Naive thymus-derived CD4-positive, alpha-beta T cell (primary cell): ENCODE measurements around the gene PKLR. TPM values are rescaled to one million over a fixed set of nuclear protein-coding genes. Genes with fewer than 3 reads are reported as not detected.
"Not testable (repeated sequence)": the region's sequence is repeated elsewhere in the genome, so short reads cannot be mapped to it uniquely, and the experiment has no call there.

ENCODE experiments used
- ATAC-seq: fragments of 150-1000 bp; cut with Tn5 transposase; 2 replicates; pipeline ENCODE4 v1.10.0; 2021; ENCODE audit warnings: mild to moderate bottlenecking, moderate library complexity
- CTCF ChIA-PET: fragments of 350-600 bp; sonication (Branson Sonifier 250); formaldehyde crosslinking; loops from one replicate; lab custom pipeline; 2021; ENCODE audit warnings: antibody characterized with exemption; lab: Charles Lee
- POLR2A ChIA-PET: fragments of 350-600 bp; sonication (Branson Sonifier 250); formaldehyde crosslinking; loops from one replicate; lab custom pipeline; 2021; ENCODE audit warnings: antibody characterized with exemption, inconsistent platforms; lab: Charles Lee
- DNase-seq, 9 donors: peaks; one replicate each; pipeline versions ENCODE4 v3.0.0 to v3.0.0-alpha.2; 2020 to 2022; ENCODE audit warnings: mixed read lengths in 1 of 9
- H3K27ac ChIP-seq: one replicate; pipeline ENCODE4 v1.7.0; 2013; ENCODE audit warnings: mild to moderate bottlenecking, low read depth, low read length, moderate library complexity
- H3K27me3 ChIP-seq, 2 donors: one replicate each; pipeline ENCODE4 v1.7.0; 2013; ENCODE audit warnings: low read length in 2 of 2, mild to moderate bottlenecking in 2 of 2, moderate library complexity in 2 of 2; ENCODE audit not compliant: control insufficient read depth in 2 of 2, insufficient read depth in 2 of 2
- H3K36me3 ChIP-seq, 3 experiments: 1 replicate in 2 of 3; 2 replicates in 1 of 3; pipeline ENCODE4 v1.7.0; 2013; ENCODE audit warnings: low read length in 3 of 3, mild to moderate bottlenecking in 3 of 3, moderate library complexity in 1 of 3; ENCODE audit not compliant: insufficient read depth in 3 of 3, control insufficient read depth in 2 of 3
- H3K4me1 ChIP-seq, 2 donors: one replicate each; pipeline ENCODE4 v1.7.0; 2013; ENCODE audit warnings: low read length in 2 of 2, mild to moderate bottlenecking in 2 of 2, moderate library complexity in 1 of 2; ENCODE audit not compliant: control insufficient read depth in 2 of 2, insufficient read depth in 2 of 2
- H3K4me3 ChIP-seq: 2 replicates; pipeline ENCODE4 v1.7.0; 2013; ENCODE audit warnings: mild to moderate bottlenecking, low read length
- H3K9me3 ChIP-seq, 3 experiments: 1 replicate in 2 of 3; 2 replicates in 1 of 3; pipeline ENCODE4 v1.7.0; 2013; ENCODE audit warnings: low read length in 3 of 3; ENCODE audit not compliant: control insufficient read depth in 2 of 3
- H3K27ac Mint-ChIP-seq, 9 donors: one replicate each; pipeline ENCODE4 v1.8.0; 2020 to 2022; ENCODE audit warnings: mixed read lengths in 9 of 9, mild to moderate bottlenecking in 8 of 9, moderate library complexity in 5 of 9, inconsistent platforms in 2 of 9
- H3K27me3 Mint-ChIP-seq, 5 donors: one replicate each; pipeline ENCODE4 v1.8.0; 2021 to 2022; ENCODE audit warnings: mixed read lengths in 5 of 5, mild to moderate bottlenecking in 1 of 5
- H3K36me3 Mint-ChIP-seq, 5 donors: one replicate each; pipeline ENCODE4 v1.8.0; 2020 to 2022; ENCODE audit warnings: mixed read lengths in 5 of 5, mild to moderate bottlenecking in 3 of 5, inconsistent platforms in 1 of 5
- H3K4me1 Mint-ChIP-seq, 7 donors: one replicate each; pipeline ENCODE4 v1.8.0; 2020 to 2022; ENCODE audit warnings: mixed read lengths in 7 of 7, mild to moderate bottlenecking in 3 of 7, inconsistent platforms in 1 of 7
- H3K4me3 Mint-ChIP-seq, 10 donors: one replicate each; pipeline ENCODE4 v1.8.0; 2020 to 2022; ENCODE audit warnings: mild to moderate bottlenecking in 10 of 10, mixed read lengths in 10 of 10, moderate library complexity in 6 of 10, inconsistent platforms in 2 of 10
- H3K9me3 Mint-ChIP-seq, 11 donors: one replicate each; pipeline ENCODE4 v1.8.0; 2020 to 2022; ENCODE audit warnings: mixed read lengths in 11 of 11, mild to moderate bottlenecking in 4 of 11, inconsistent platforms in 1 of 11, moderate library complexity in 1 of 11
- intact Hi-C, 2 donors: fragments of 100-400 bp; cut with micrococcal nuclease; formaldehyde crosslinking; loops; one replicate each; pipeline ENCODE4 v1.15.1; 2023
- polyA plus RNA-seq, 2 donors: library from polyadenylated mRNA; unstranded; fragments of 300-500 nt; fragmentation: Illumina TruSeq; gene quantifications; one replicate each; pipeline ENCODE4 v1.2.3, GENCODE V29; 2021
- total RNA-seq, 6 experiments: library from RNA in 5 of 6; stranded (reverse) in 5 of 6; gene quantifications; 1 replicate in 5 of 6; 2 replicates in 1 of 6; pipeline ENCODE4 v1.2.3 and lab custom pipeline; 2021 to 2026

PKLR gene
- total and polyA plus RNA-seq, 7 experiments from 2014 or later: 0.06 TPM; not detected in 6

- Histone ChIP-seq H3K27me3 (no peaks in the 10 kb centered on the region), H3K9me3 (no peaks in the 10 kb centered on the region), H3K4me3 (no peak overlapping the region), H3K4me1 (no peaks in the 10 kb centered on the region), H3K27ac (no peak overlapping the region), H3K36me3 (no peaks in the 10 kb centered on the region)
- POLR2A ChIA-PET: no interaction called here
- intact Hi-C loops: no loop called here
- Mint-ChIP-seq H3K4me3 (peak overlapping the region in 1 of 10 donors; percentile 65), H3K36me3 (no peaks in the 10 kb centered on the region), H3K9me3 (no peaks in the 10 kb centered on the region), H3K4me1 (peaks cover 3 to 15% (median 4%) of the 10 kb centered on the region in 7 donors), H3K27ac (no peak overlapping the region), H3K27me3 (peaks cover 31 to 56% (median 39%) of the 10 kb centered on the region in 5 donors)
- CTCF ChIA-PET: no interaction called here
- ATAC-seq (no peak), DNase-seq (no peak)
Measured at GRCh38 chr1:155294520-155295182, 6.6 kb downstream of the PKLR start.

DNA sequence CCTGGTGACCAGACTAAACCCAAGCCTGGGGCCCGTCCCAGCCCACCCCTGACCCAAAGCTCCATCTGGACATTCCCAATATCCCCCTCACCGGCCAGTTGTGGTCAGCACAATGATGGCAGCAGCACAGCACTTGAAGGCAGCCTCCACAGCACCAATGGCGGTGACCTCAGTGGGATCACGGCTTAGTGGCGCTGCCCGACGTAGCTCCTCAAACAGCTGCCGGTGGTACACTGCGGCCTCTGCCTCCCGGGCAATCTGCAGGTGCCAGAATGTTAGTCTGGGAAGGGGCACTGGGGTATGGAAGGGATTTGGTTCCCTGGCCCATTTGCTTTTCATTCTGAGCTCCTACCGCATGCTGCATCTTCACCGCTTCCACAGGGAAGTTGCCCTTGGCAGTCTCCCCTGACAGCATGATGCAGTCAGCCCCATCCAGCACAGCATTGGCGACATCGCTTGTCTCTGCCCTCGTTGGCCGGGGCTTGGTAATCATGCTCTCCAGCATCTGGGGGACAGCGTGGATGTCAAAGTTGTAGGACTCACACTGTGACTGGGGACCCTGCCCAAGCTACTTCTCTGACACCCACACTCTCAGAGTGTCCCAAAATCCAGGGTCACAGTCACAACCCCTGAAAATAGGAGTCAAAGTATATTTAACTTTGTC, 8.0 kb downstream of the PKLR start:
- no peak for ATAC-seq
- Histone ChIP-seq H3K9me3 (no peaks in the 10 kb centered on the region), H3K27ac (no peak overlapping the region), H3K4me3 (no peak overlapping the region), H3K4me1 (no peaks in the 10 kb centered on the region), H3K27me3 (no peaks in the 10 kb centered on the region), H3K36me3 (no peaks in the 10 kb centered on the region)
- H3K36me3 Mint-ChIP-seq: no peaks in the 10 kb centered on the region
- ChIA-PET CTCF (no interaction called here), POLR2A (no interaction called here)
- H3K4me3 Mint-ChIP-seq: no peak overlapping the region
- no peak overlapping the region for H3K27ac Mint-ChIP-seq
- H3K27me3 Mint-ChIP-seq: peaks cover 31 to 52% (median 39%) of the 10 kb centered on the region in 5 donors
- intact Hi-C loops: no loop called here
- no peaks in the 10 kb centered on the region for H3K9me3 Mint-ChIP-seq
- DNase-seq: no peak
- peaks cover 3 to 15% (median 4%) of the 10 kb centered on the region in 7 donors for H3K4me1 Mint-ChIP-seq

- CTCF ChIA-PET, H3K4me3 Mint-ChIP-seq, H3K27me3 ChIP-seq, H3K4me3 ChIP-seq, H3K4me1 ChIP-seq, intact Hi-C loops, H3K9me3 Mint-ChIP-seq, H3K4me1 Mint-ChIP-seq, POLR2A ChIA-PET, H3K27ac Mint-ChIP-seq, H3K27ac ChIP-seq, DNase-seq, H3K36me3 Mint-ChIP-seq, H3K36me3 ChIP-seq, H3K9me3 ChIP-seq, ATAC-seq: not testable (repeated sequence)
- H3K27me3 Mint-ChIP-seq: peaks cover 19 to 33% (median 20%) of the 10 kb centered on the region in 5 donors
Measured at GRCh38 chr1:155291006-155291405, 10.2 kb downstream of the PKLR start.

- DNase-seq (no peak), ATAC-seq (no peak)
- Histone ChIP-seq H3K36me3 (no peaks in the 10 kb centered on the region), H3K4me3 (no peak overlapping the region), H3K27me3 (no peaks in the 10 kb centered on the region), H3K9me3 (no peaks in the 10 kb centered on the region), H3K27ac (no peak overlapping the region), H3K4me1 (no peaks in the 10 kb centered on the region)
- POLR2A ChIA-PET: no interaction called here
- no peaks in the 10 kb centered on the region for H3K36me3 Mint-ChIP-seq
- no peak overlapping the region for H3K27ac Mint-ChIP-seq
- H3K9me3 Mint-ChIP-seq: no peaks in the 10 kb centered on the region
- CTCF ChIA-PET: no interaction called here
- peaks cover 0 to 9% (median 0%) of the 10 kb centered on the region in 5 donors for H3K27me3 Mint-ChIP-seq
- intact Hi-C loops: no loop called here
- no peak overlapping the region for H3K4me3 Mint-ChIP-seq
- peaks cover 0 to 1% (median 0%) of the 10 kb centered on the region in 7 donors for H3K4me1 Mint-ChIP-seq
Measured at GRCh38 chr1:155287987-155288543, 13.2 kb downstream of the PKLR start.

DNA sequence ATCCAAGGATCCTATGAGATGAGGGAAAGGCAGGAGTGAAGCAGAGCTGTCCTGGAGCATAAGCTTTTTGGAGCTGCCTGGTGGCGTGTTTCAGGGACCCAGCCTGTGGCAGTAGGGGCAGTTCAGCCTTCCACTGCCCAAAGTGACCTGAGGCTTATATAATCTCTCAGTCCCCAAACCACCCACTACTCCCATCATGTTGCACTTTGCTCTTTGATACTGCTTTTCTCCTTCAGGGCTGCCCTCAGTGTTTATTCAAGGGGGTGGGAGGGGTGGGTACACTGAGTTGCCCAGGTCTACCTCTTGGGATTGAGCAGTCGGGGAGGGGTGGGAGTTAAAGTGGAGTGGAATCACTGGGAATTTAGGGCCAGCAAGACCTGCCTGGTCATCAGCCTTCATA, 14.7 kb downstream of the PKLR start:
- POLR2A ChIA-PET: no interaction called here
- DNase-seq: no peak
- no peaks in the 10 kb centered on the region for H3K27me3 ChIP-seq
- H3K4me3 ChIP-seq: no peak overlapping the region
- Mint-ChIP-seq H3K27me3 (peaks cover 0 to 5% (median 0%) of the 10 kb centered on the region in 5 donors), H3K9me3 (no peaks in the 10 kb centered on the region), H3K27ac (no peak overlapping the region), H3K4me3 (no peak overlapping the region), H3K36me3 (no peaks in the 10 kb centered on the region), H3K4me1 (peaks cover 0 to 1% (median 0%) of the 10 kb centered on the region in 7 donors)
- H3K27ac ChIP-seq: no peak overlapping the region
- no peaks in the 10 kb centered on the region for H3K4me1 ChIP-seq
- ATAC-seq: no peak
- CTCF ChIA-PET: no interaction called here
- intact Hi-C loops: no loop called here
- no peaks in the 10 kb centered on the region for H3K9me3 ChIP-seq
- H3K36me3 ChIP-seq: no peaks in the 10 kb centered on the region

- no peak overlapping the region for H3K4me3 ChIP-seq
- no peak overlapping the region for H3K4me3 Mint-ChIP-seq
- H3K27ac Mint-ChIP-seq: no peak overlapping the region
- H3K27me3 ChIP-seq: no peaks in the 10 kb centered on the region
- POLR2A ChIA-PET: no interaction called here
- no peaks in the 10 kb centered on the region for H3K36me3 ChIP-seq
- DNase-seq (no peak), ATAC-seq (no peak)
- CTCF ChIA-PET: interaction anchor here (1.0 kb wide), 1 partner anchor 194 kb away, joined by 4 read pairs; no protein-coding TSS in a partner anchor
- no peaks in the 10 kb centered on the region for H3K9me3 ChIP-seq
- intact Hi-C loops: no loop called here
- peaks cover 0 to 5% (median 0%) of the 10 kb centered on the region in 5 donors for H3K27me3 Mint-ChIP-seq
- H3K27ac ChIP-seq: no peak overlapping the region
- H3K9me3 Mint-ChIP-seq: no peaks in the 10 kb centered on the region
- no peaks in the 10 kb centered on the region for H3K36me3 Mint-ChIP-seq
- H3K4me1 ChIP-seq: no peaks in the 10 kb centered on the region
- peaks cover 0 to 1% (median 0%) of the 10 kb centered on the region in 7 donors for H3K4me1 Mint-ChIP-seq
Measured at GRCh38 chr1:155285631-155286044, 15.6 kb downstream of the PKLR start.
